ENCODE results near the gene HLA-F.

DNA sequence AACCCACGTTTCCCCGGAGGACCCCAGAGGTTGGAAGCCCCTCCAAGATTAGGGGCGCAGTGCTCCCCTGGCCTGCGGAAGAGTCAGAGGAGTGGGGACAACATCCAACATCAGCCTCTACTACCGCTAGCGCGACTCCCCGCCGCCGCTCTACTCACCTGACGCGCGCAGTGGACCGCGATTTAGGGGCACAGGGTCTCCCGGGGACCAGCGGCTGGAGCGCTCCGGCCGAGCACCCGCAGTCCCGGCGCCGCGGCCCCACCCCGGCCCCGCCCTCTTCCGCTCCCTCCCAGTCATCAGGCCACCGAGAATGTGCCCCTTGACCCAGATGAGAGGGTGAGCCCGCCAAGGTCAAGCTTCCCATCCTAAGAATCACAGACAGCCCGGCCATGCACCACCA, 42.3 kb upstream of the HLA-F start, which contains the start of gene ZFP57:
- TF ChIP-seq, protein P1, sequence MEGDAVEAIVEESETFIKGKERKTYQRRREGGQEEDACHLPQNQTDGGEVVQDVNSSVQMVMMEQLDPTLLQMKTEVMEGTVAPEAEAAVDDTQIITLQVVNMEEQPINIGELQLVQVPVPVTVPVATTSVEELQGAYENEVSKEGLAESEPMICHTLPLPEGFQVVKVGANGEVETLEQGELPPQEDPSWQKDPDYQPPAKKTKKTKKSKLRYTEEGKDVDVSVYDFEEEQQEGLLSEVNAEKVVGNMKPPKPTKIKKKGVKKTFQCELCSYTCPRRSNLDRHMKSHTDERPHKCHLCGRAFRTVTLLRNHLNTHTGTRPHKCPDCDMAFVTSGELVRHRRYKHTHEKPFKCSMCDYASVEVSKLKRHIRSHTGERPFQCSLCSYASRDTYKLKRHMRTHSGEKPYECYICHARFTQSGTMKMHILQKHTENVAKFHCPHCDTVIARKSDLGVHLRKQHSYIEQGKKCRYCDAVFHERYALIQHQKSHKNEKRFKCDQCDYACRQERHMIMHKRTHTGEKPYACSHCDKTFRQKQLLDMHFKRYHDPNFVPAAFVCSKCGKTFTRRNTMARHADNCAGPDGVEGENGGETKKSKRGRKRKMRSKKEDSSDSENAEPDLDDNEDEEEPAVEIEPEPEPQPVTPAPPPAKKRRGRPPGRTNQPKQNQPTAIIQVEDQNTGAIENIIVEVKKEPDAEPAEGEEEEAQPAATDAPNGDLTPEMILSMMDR (IDR thresholded peaks at IDR 0.05), result no peak
- no peak for TF ChIP-seq POLR2A (IDR thresholded peaks at IDR 0.05)

All from prostate gland (tissue), 2 donors.